ENCODE data around the gene TSPAN13.
"Not testable (repeated sequence)": the region's sequence is repeated elsewhere in the genome, so short reads cannot be mapped to it uniquely, and the experiment has no call there.

Gene TSPAN13

GRCh38 chr7:16741676-16742075 is 11.9 kb upstream of the TSPAN13 start:
- no peak for DNase-seq

- no peak for DNase-seq
These were observed 11.0 kb upstream of the TSPAN13 start for GRCh38 chr7:16742547-16742946.

DNA sequence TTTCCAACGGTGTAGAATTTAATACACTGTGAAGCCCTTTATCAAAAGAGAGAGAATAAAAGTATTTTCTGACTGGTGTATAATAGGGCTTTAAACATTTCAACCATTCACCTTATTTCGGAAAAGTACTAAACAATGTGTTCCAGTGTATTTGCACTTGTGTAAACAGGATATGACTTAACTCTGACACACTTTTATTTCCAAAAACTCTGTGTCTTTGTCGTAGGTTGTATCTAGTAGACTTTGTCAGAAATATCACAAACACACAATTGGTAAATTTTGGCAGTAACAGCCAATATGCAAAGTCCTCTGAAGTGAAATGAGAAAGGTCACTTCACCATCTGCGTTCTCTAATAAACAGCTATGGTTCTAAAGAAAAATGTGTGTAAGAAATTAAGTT is 10.3 kb upstream of the TSPAN13 start:
- DNase-seq: no peak

DNA sequence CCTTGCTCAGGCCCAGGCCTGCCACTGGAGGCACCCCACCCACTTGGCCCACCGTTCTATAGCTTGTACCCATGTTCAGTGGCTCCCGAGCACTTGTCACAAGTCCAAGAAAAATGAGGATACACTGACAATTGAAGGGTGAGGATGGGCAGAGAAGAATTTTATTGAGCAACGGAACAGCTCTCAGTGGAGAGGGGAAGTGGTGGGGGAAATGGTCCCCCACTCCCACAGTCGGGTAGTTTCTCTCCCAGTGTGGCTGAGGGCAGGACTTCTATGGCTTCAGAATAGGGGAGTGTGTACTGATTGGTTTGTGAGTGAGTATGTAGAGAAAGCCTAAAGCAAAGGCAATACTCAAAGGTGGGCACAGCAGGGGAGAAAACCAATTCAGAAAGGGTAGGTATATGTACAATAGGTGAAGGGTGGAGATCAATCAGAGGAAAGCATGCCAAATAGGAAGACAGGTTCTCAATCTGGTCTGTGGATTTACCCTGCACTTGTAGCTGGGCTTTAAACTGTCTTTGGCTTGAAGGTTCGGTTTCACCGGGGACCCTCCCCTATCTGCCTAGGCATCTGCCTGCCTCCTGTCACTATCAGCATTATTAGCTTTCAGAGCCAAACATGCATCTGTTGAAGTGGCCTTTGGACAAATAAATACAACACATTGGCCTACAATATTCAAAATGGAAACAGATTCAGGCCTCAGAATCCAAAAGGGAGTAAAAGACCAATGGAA is 8.9 kb upstream of the TSPAN13 start:
- DNase-seq: peak; percentile 78

- no peak for DNase-seq
These were observed 7.9 kb upstream of the TSPAN13 start for GRCh38 chr7:16745645-16746044.

GRCh38 chr7:16747102-16747501 is 6.5 kb upstream of the TSPAN13 start:
- peak; percentile 89 for DNase-seq

DNA sequence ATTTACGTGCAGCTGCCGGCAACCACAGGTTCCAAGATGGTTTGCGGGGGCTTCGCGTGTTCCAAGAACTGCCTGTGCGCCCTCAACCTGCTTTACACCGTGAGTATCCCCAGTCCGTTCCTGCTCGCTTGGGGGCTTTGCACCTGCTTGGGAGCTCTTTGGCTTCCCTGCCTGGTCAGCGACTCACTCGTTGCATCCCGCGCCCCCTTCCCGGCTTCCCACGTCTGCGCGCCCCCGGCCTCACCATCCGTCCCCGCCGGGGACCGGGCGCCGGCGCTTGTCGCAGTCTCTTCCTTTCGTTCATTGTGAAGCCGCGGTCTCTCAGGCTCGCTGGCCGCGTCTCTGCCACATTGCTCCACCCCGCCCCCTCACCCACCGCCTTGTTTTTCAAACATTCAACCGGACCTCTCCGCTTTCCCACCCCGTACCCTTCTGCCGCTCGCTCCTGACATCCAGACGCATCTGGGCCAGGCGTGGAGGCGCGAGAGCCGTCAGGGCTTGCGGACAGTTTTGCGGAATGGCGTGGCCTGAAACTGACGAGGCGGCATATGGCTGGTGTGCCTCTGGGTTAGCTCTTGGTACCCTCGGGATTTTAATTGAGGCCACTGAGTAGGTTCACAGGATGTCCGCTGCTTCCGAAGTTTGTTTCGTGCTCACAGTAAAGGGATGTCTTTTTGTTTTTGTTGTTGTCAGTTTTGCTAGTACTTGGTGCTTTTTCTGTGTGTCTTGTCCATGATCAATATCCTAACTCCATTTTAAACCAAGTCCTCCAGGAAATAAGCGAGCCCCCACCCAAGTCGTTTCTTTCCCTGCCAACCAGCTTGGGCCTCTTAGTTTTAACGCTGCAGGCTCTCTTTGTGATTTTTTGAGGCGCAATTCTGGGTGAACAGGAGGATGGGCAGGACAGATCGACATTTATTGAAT is 639 bp downstream of the TSPAN13 start:
- peak; percentile 76 for DNase-seq

DNA sequence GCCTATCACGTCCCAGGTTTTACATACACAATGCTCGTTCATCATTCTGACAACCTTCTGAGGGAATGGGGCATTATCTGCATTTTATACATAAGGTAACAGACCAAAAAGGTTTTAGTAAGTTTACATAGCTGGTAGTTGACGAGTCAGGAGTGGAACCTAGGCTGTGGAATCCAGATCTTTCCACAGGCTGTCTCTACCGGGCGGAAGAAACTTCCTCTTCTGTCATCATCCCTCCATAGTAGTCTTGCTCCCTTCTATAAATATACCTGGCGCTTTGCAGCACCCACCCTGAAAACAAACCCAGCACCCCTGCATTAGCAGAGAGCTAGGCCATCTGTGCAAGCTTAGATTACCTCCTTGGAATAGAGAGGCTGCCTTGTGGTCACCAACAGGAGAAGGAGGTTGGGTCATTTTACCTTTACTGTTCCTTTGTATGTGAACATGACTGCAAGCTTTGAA is 1.3 kb downstream of the TSPAN13 start:
- DNase-seq: peak; percentile 69

DNA sequence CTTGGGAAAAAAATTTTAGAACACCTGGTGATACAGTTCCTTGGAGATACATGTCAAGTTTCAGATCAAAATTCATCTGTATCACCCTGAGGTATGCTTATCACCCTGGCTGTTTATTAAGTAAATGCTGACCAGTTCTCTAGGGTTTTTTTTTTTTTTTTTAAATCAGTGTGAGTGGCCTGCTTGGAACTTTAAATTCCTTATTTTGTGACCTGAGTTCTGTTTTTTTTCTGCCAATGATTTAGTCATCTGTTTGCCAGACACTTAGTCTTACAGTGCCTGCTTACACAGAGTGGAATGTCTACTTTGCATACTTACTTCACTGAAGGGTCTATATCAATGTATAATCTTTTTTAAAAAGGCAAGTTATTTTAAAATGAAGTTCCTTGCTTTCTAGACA is 1.8 kb downstream of the TSPAN13 start:
- DNase-seq: no peak

- no peak for DNase-seq
These were observed 4.5 kb downstream of the TSPAN13 start for GRCh38 chr7:16758036-16758435.

- no peak for DNase-seq
These were observed 5.4 kb downstream of the TSPAN13 start for GRCh38 chr7:16758631-16759611.

- no peak for DNase-seq
These were observed 6.3 kb downstream of the TSPAN13 start for GRCh38 chr7:16759840-16760239.

- no peak for DNase-seq
These were observed 8.6 kb downstream of the TSPAN13 start for GRCh38 chr7:16762177-16762576.

DNA sequence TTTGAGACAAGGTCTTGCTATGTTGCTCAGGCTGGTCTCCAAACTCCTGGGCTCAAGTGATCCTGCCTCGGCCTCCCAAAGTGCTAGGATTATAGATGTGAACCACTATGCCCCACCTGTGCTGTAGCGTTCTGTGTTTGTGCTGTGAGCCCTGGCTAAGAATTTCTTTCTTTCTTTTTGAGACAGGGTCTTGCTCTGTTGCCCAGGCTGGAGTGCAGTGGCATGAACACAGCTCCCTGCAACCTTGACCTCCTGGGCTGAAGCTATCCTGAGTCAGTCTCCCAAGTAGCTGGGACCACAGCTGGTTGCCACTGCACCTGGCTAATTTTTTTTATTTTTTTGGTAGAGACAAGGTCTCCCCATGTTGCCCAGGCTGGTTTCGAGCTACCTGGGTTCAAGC is 11.4 kb downstream of the TSPAN13 start:
- DNase-seq: no peak

DNA sequence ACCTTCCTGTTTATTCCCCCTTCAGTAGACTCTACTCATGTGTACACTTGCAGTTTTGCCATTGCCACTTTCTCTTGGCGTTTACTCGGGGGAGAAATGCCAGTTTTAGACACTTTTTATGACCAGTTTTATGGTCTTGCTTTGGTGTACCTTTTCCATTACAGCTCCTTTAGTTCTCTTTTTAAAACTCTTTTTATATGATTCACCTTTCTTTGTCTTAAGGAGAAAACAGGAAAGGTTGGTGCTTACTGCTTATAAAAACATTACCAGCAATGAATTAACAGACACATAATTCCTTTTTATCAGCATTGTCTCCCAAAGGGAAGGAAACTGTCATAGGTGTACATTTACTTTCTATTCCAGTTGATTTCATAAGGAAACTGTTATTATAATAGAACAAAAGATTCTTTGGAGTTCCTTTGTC is 11.9 kb downstream of the TSPAN13 start:
- no peak for DNase-seq

GRCh38 chr7:16769994-16770393 is 16.4 kb downstream of the TSPAN13 start:
- DNase-seq: not testable (repeated sequence)

DNA sequence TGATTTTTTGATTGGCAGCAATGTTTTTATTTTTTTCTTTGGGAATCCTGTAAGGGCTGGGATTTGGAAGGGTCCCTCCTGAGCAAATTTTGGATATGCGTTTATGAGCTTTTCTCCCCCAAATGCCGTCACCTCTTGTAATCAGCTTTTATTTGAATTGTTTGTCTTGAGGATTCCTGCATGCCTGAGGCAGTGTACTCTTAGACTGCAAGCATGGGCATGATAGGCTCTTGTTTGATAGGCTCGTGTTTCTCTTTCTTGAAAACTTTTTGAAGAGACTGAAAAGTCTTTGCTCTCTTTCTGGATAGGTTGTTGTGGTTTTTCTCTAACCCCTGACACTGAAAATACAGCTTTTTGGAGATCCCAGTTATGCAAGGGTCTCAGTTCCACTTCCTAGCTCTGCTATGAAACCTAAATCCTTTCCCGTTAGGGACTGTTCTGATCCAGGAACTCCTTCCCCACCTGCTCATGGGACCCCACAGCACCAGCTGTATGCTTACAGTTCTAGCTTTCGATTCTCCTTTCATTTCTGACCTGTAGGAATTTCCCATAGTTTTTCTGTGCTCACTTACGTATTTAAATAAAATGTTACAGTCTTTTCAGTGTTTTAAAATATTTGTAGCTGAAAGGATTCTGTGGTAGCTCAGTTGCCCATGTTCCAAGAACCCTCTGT is 17.2 kb downstream of the TSPAN13 start:
- DNase-seq: peak; percentile 6

GRCh38 chr7:16773326-16773725 is 19.8 kb downstream of the TSPAN13 start:
- DNase-seq: no peak

DNA sequence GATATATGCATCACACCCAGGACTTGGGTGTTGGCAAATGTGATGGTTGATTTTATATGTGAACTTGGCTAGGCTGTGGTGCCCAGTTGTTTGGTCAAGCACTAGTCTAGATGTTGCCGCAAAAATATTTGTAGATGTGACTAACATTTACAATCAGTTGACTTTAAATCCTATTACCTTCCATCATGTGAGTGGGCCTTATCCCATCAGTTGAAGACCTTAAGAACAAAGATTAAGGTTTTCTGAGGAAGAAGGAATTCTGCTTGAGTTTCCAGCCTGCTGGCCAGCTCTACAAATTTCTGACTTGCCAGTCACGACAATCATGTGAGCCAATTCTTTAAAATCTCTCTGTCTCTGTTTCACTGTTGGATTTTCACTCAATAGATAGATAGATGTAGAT is 20.3 kb downstream of the TSPAN13 start:
- DNase-seq: peak; percentile 36

DNA sequence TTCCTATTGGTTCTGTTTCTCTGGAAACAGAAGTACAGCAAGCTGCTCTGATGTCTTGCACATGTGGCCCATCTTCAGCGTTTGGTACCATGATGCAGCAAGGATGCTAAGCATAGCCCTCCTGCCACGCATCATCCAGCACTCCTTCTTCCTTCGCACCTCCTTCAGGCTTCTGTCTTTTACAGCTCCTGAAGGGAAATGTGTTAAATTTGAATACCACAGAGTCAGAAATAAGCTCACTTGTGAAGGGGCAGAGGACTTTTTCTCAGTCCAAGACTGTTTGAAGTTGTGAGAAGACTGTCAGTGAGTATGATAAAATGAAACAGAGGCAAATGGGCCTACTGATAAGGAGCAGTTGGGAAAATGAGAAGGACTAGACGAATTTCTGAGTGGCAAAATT is 20.7 kb downstream of the TSPAN13 start:
- no peak for DNase-seq

- DNase-seq: no peak
These were observed 21.4 kb downstream of the TSPAN13 start for GRCh38 chr7:16774986-16775385.

GRCh38 chr7:16776053-16776452 is 22.5 kb downstream of the TSPAN13 start:
- no peak for DNase-seq

All from NCI-H82 (cell line).